Skin epidermis (tissue), 12 donors: ENCODE measurements around the gene LENG9.
A peak's percentile ranks its signal among the peaks of the same experiment; 100 is the strongest.
"Not testable (repeated sequence)": the region's sequence is repeated elsewhere in the genome, so short reads cannot be mapped to it uniquely, and the experiment has no call there.

Experiments
- H3K27ac ChIP-seq, 21 experiments: fragments of 200-600 bp; sonication (generic) in 11 of 21; one replicate each; pipeline ENCODE4 v1.5.0; 2020; ENCODE audit warnings: mild to moderate bottlenecking in 3 of 21, inconsistent platforms in 2 of 21, moderate library complexity in 2 of 21
- H3K4me3 ChIP-seq, 7 experiments: fragments of 200-600 bp; sonication (generic) in 2 of 7; one replicate each; pipeline ENCODE4 v1.5.0; 2020; ENCODE audit warnings: inconsistent platforms in 2 of 7, mild to moderate bottlenecking in 2 of 7, moderate library complexity in 1 of 7

The LENG9 gene

GRCh38 chr19:54463531-54464043 lies at the start of gene LENG9:
TSS of gene LENG9 (minus strand) at chr19:54463778. CDS start at chr19:54463526, 252 bp downstream.
- peak within 1 kb of the TSS; percentile 88 to 99 (median 95) for H3K27ac ChIP-seq
- H3K4me3 ChIP-seq = peak within 1 kb of the TSS; percentile 40 to 70 (median 54)

- H3K27ac ChIP-seq, H3K4me3 ChIP-seq: not testable (repeated sequence)
Observed at GRCh38 chr19:54509200-54509940, 45.8 kb upstream of the LENG9 start.

GRCh38 chr19:54508487-54508886 lies 44.9 kb upstream of the LENG9 start:
- not testable (repeated sequence) for H3K27ac ChIP-seq, H3K4me3 ChIP-seq

- H3K27ac ChIP-seq = no peak overlapping the region
- H3K4me3 ChIP-seq = no peak overlapping the region
Observed at GRCh38 chr19:54507824-54508223, 44.2 kb upstream of the LENG9 start.

- not testable (repeated sequence) for H3K4me3 ChIP-seq
- peak overlapping the region in 1 of 21 experiments; percentile 59 for H3K27ac ChIP-seq
Observed at GRCh38 chr19:54507038-54507717, 43.6 kb upstream of the LENG9 start.

- Histone ChIP-seq H3K4me3 (no peak overlapping the region), H3K27ac (no peak overlapping the region)
Observed at GRCh38 chr19:54506079-54506478, 42.5 kb upstream of the LENG9 start.

- not testable (repeated sequence) for H3K4me3 ChIP-seq, H3K27ac ChIP-seq
Observed at GRCh38 chr19:54505542-54505941, 42.0 kb upstream of the LENG9 start.

GRCh38 chr19:54502518-54503048 lies 39.0 kb upstream of the LENG9 start, which contains the start of gene LAIR2:
TSS of gene LAIR2 (plus strand) at chr19:54502831. CDS start at chr19:54502919, 88 bp downstream.
- Histone ChIP-seq H3K4me3 (no peak within 1 kb of the TSS), H3K27ac (no peak within 1 kb of the TSS)

GRCh38 chr19:54498451-54498772 lies 34.8 kb upstream of the LENG9 start:
- not testable (repeated sequence) for H3K4me3 ChIP-seq
- peak overlapping the region in 1 of 21 experiments; percentile 21 for H3K27ac ChIP-seq

- H3K27ac ChIP-seq = peak overlapping the region in 1 of 21 experiments; percentile 21
- H3K4me3 ChIP-seq = not testable (repeated sequence)
Observed at GRCh38 chr19:54497747-54498450, 34.3 kb upstream of the LENG9 start.

GRCh38 chr19:54495284-54495683 lies 31.7 kb upstream of the LENG9 start:
- not testable (repeated sequence) for H3K4me3 ChIP-seq, H3K27ac ChIP-seq

- H3K27ac ChIP-seq = no peak overlapping the region
Observed at GRCh38 chr19:54493967-54494585, 30.5 kb upstream of the LENG9 start.

GRCh38 chr19:54493056-54493455 lies 29.5 kb upstream of the LENG9 start:
- not testable (repeated sequence) for H3K4me3 ChIP-seq, H3K27ac ChIP-seq

More at GRCh38 chr19:54493967-54494585, 30.5 kb upstream of the LENG9 start:
- no peak overlapping the region for H3K4me3 ChIP-seq

GRCh38 chr19:54492568-54492967 lies 29.0 kb upstream of the LENG9 start:
- no peak overlapping the region for H3K4me3 ChIP-seq
- H3K27ac ChIP-seq = no peak overlapping the region

- H3K27ac ChIP-seq = no peak overlapping the region
Observed at GRCh38 chr19:54489766-54490165, 26.2 kb upstream of the LENG9 start.

GRCh38 chr19:54489341-54489740 lies 25.8 kb upstream of the LENG9 start:
- no peak overlapping the region for H3K4me3 ChIP-seq
- no peak overlapping the region for H3K27ac ChIP-seq

More at GRCh38 chr19:54489766-54490165, 26.2 kb upstream of the LENG9 start:
- H3K4me3 ChIP-seq = no peak overlapping the region

GRCh38 chr19:54485851-54486250 lies 22.3 kb upstream of the LENG9 start:
- Histone ChIP-seq H3K27ac (no peak overlapping the region), H3K4me3 (no peak overlapping the region)

GRCh38 chr19:54484451-54484850 lies 20.9 kb upstream of the LENG9 start:
- Histone ChIP-seq H3K27ac (no peak overlapping the region), H3K4me3 (no peak overlapping the region)

GRCh38 chr19:54482889-54483288 lies 19.3 kb upstream of the LENG9 start:
- H3K27ac ChIP-seq = no peak overlapping the region
- no peak overlapping the region for H3K4me3 ChIP-seq
